B cell (primary cell): ENCODE measurements around the gene POLR1G. TPM values are rescaled to one million over a fixed set of nuclear protein-coding genes. Genes with fewer than 3 reads are reported as not detected.

ENCODE experiments used
- ATAC-seq: fragments of 200-7000 bp; cut with Tn5 transposase; one replicate; pipeline ENCODE4 v1.10.0; 2021; ENCODE audit warnings: low read depth, mild to moderate bottlenecking, moderate number of reproducible peaks, moderate library complexity
- CTCF ChIA-PET: fragments of 350-600 bp; sonication (Branson Sonifier 250); formaldehyde crosslinking; loops from one replicate; lab custom pipeline; 2021; ENCODE audit warnings: antibody characterized with exemption, inconsistent platforms; lab: Charles Lee
- POLR2A ChIA-PET: fragments of 350-600 bp; sonication (Branson Sonifier 250); formaldehyde crosslinking; loops from one replicate; lab custom pipeline; 2021; ENCODE audit warnings: antibody characterized with exemption; lab: Charles Lee
- DNase-seq: peaks from one replicate; pipeline ENCODE4 v3.0.0; 2013
- H2AFZ ChIP-seq: 2 replicates; pipeline ENCODE4 v1.6.1; 2012; ENCODE audit warnings: mild to moderate bottlenecking, low read depth, low read length; ENCODE audit not compliant: insufficient read depth, poor library complexity, severe bottlenecking
- H3K27ac ChIP-seq, 2 donors: 1 replicate in 1 of 2; 2 replicates in 1 of 2; pipeline ENCODE4 v1.5.1; 2012 to 2013; ENCODE audit warnings: low read length in 2 of 2, mild to moderate bottlenecking in 2 of 2, moderate library complexity in 1 of 2
- H3K27me3 ChIP-seq, 4 experiments: fragments of 200-600 bp in 1 of 4; sonication (generic) in 1 of 4; replicated peaks in 1 of 4; 1 replicate in 2 of 4; 2 replicates in 2 of 4; pipeline versions ENCODE4 v1.6.1 to v1.7.0; 2013 to 2016; ENCODE audit warnings: low read length in 3 of 4, mild to moderate bottlenecking in 2 of 4, mixed read lengths in 1 of 4, moderate library complexity in 1 of 4; ENCODE audit not compliant: insufficient read depth in 4 of 4, control insufficient read depth in 3 of 4; ENCODE audit errors: control extremely low read depth in 1 of 4
- H3K36me3 ChIP-seq, 2 experiments: replicated peaks in 1 of 2; 1 replicate in 1 of 2; 2 replicates in 1 of 2; pipeline versions ENCODE4 v1.6.1 to v1.7.1; 2013; ENCODE audit warnings: low read length in 1 of 2; ENCODE audit not compliant: insufficient read depth in 2 of 2, control insufficient read depth in 1 of 2; ENCODE audit errors: control extremely low read depth in 1 of 2, extremely low read depth in 1 of 2
- H3K4me1 ChIP-seq, 2 donors: fragments of 200-600 bp in 1 of 2; sonication (generic) in 1 of 2; 1 replicate in 1 of 2; 2 replicates in 1 of 2; pipeline versions ENCODE4 v1.5.1 to v1.6.1; 2013 to 2017; ENCODE audit warnings: low read length in 2 of 2; ENCODE audit not compliant: control insufficient read depth in 2 of 2, insufficient read depth in 2 of 2
- H3K4me2 ChIP-seq: replicated peaks from 2 replicates; pipeline ENCODE3; 2012; ENCODE audit warnings: mild to moderate bottlenecking, low read depth, low read length; ENCODE audit not compliant: poor library complexity, severe bottlenecking
- H3K4me3 ChIP-seq, 5 experiments: fragments of 200-600 bp in 1 of 5; sonication (generic) in 1 of 5; 1 replicate in 3 of 5; 2 replicates in 2 of 5; pipeline versions ENCODE4 v1.5.1 to v1.7.0; 2011 to 2016; ENCODE audit warnings: low read length in 4 of 5, mild to moderate bottlenecking in 4 of 5, low read depth in 2 of 5, control low read depth in 1 of 5, moderate library complexity in 1 of 5; ENCODE audit not compliant: insufficient read depth in 1 of 5; ENCODE audit errors: control extremely low read depth in 1 of 5, extremely low read depth in 1 of 5
- H3K79me2 ChIP-seq: fragments of 200-600 bp; sonication (generic); one replicate; pipeline ENCODE4 v1.6.0; 2016; ENCODE audit warnings: low read length; ENCODE audit not compliant: control insufficient read depth, insufficient read depth
- H3K9ac ChIP-seq: fragments of 200-600 bp; sonication (generic); 2 replicates; pipeline ENCODE4 v1.6.1; 2017; ENCODE audit warnings: mild to moderate bottlenecking, low read length, moderate library complexity
- H3K9me3 ChIP-seq, 3 donors: one replicate each; pipeline versions ENCODE4 v1.6.1 to v1.7.1; 2013; ENCODE audit warnings: low read length in 2 of 3; ENCODE audit not compliant: control insufficient read depth in 2 of 3, insufficient read depth in 1 of 3; ENCODE audit errors: control extremely low read depth in 1 of 3
- H4K20me1 ChIP-seq: 2 replicates; pipeline ENCODE4 v1.6.0; 2012; ENCODE audit warnings: mild to moderate bottlenecking, low read length; ENCODE audit not compliant: insufficient read depth, control insufficient read depth, poor library complexity, severe bottlenecking
- H3K27ac Mint-ChIP-seq: one replicate; pipeline ENCODE4 v1.8.0; 2021; ENCODE audit warnings: mixed read lengths
- H3K27me3 Mint-ChIP-seq: one replicate; pipeline ENCODE4 v1.8.0; 2021; ENCODE audit warnings: mixed read lengths
- H3K4me1 Mint-ChIP-seq: one replicate; pipeline ENCODE4 v1.8.0; 2021; ENCODE audit warnings: mixed read lengths
- H3K4me3 Mint-ChIP-seq: one replicate; pipeline ENCODE4 v1.8.0; 2021; ENCODE audit warnings: mixed read lengths
- H3K9me3 Mint-ChIP-seq: one replicate; pipeline ENCODE4 v1.8.0; 2022; ENCODE audit warnings: mixed read lengths; ENCODE audit not compliant: insufficient read depth
- EZH2 ChIP-seq: IDR thresholded peaks from 2 replicates; pipeline ENCODE4 v1.6.1; 2012; ENCODE audit warnings: borderline replicate concordance, low read depth, mild to moderate bottlenecking, moderate library complexity, low read length; ENCODE audit not compliant: insufficient read depth, poor library complexity, severe bottlenecking
- WGBS: methylation state at CpG from one replicate; pipeline ENCODE4 v1.1.5; 2013; ENCODE audit warnings: missing lambda C conversion rate; ENCODE audit not compliant: insufficient coverage; 5-methylcytosine and 5-hydroxymethylcytosine counted together
- intact Hi-C: fragments of 100-400 bp; cut with micrococcal nuclease; formaldehyde crosslinking; loops from one replicate; pipeline ENCODE4 v1.10.0; 2022
- polyA plus RNA-seq: library from polyadenylated mRNA; depleted of rRNA; stranded (reverse); fragments of >200 nt; gene quantifications from 2 replicates; pipeline ENCODE4 v1.2.3, GENCODE V29; 2012
- total RNA-seq, 2 donors: library from RNA; stranded (reverse); fragments of 120-200 nt in 1 of 2; gene quantifications; 1 replicate in 1 of 2; 2 replicates in 1 of 2; pipeline versions ENCODE4 v1.2.3 to v1.2.4, GENCODE V29; 2013 to 2022
- TF ChIP-seq, protein P1 (sequence below): fragments of 200-600 bp; IDR thresholded peaks from one replicate; pipeline ENCODE4 v1.8.0; 2022; ENCODE audit warnings: antibody characterized with exemption, mild to moderate bottlenecking

POLR1G gene
- total and polyA plus RNA-seq, 2 donors (not counting 1 experiment from before 2014, with no cell fraction given), result 2.1 to 4.3 TPM

DNA sequence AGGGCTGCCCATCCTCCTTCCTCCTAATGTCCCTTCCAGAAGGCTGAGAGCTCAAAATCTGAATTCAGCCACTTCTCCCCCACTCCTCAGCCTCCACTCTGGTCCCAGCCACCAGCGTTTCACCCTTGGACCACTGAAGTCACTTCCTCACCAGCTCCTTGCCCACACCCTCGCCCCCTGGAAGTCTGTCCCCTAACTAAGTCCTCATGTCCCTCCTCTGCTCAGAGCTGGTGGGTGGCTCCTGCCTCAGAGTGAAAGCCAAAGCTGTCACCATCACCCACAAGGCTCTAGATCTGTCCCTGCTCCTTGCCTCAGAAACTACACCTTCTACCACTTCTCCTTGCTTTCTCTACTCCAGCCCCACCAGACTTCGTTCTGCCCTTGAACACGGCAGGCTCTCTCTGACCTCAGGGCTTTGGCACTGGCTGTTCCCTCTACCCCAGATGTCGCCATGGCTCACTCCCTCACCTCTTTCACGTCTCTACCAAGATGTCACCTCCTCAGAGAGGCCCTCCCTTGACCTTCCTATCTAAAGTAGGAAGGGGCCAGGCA is 15.6 kb downstream of the POLR1G start:
- intact Hi-C loops, result loop anchor here (2.0 kb wide), 1 partner anchor 17 kb away; no protein-coding TSS in a partner anchor
- peaks cover 5% of the 10 kb centered on the region for H4K20me1 ChIP-seq
- DNase-seq (no peak), ATAC-seq (no peak)
- H3K79me2 ChIP-seq, result peaks cover 28% of the 10 kb centered on the region
- H3K36me3 ChIP-seq, result peaks cover 0 to 17% of the 10 kb centered on the region in 2 experiments
- WGBS, result 94% methylated on average over 5 of the region's 6 CpGs
- H3K4me2 ChIP-seq, result no peak overlapping the region
- peak overlapping the region in 1 of 2 donors; percentile 21 for H3K27ac ChIP-seq
- Mint-ChIP-seq H3K27me3 (peaks cover 2% of the 10 kb centered on the region), H3K4me1 (peaks cover 54% of the 10 kb centered on the region), H3K4me3 (peak overlapping the region; percentile 63), H3K9me3 (no peaks in the 10 kb centered on the region), H3K27ac (peak overlapping the region; percentile 57)
- H3K4me3 ChIP-seq, result no peak overlapping the region
- peaks cover 29 to 52% of the 10 kb centered on the region in 2 donors for H3K4me1 ChIP-seq
- peaks cover 0 to under 1% (median 0%) of the 10 kb centered on the region in 4 experiments for H3K27me3 ChIP-seq
- CTCF ChIA-PET, result interaction anchor here (0.7 to 1.4 kb wide), 4 partner anchors 18 to 256 kb away, joined by 3 to 6 read pairs (median 3); no protein-coding TSS in a partner anchor
- no peaks in the 10 kb centered on the region for H3K9me3 ChIP-seq
- no peak overlapping the region for H2AFZ ChIP-seq
- no peak for TF ChIP-seq EZH2
- TF ChIP-seq, protein P1, sequence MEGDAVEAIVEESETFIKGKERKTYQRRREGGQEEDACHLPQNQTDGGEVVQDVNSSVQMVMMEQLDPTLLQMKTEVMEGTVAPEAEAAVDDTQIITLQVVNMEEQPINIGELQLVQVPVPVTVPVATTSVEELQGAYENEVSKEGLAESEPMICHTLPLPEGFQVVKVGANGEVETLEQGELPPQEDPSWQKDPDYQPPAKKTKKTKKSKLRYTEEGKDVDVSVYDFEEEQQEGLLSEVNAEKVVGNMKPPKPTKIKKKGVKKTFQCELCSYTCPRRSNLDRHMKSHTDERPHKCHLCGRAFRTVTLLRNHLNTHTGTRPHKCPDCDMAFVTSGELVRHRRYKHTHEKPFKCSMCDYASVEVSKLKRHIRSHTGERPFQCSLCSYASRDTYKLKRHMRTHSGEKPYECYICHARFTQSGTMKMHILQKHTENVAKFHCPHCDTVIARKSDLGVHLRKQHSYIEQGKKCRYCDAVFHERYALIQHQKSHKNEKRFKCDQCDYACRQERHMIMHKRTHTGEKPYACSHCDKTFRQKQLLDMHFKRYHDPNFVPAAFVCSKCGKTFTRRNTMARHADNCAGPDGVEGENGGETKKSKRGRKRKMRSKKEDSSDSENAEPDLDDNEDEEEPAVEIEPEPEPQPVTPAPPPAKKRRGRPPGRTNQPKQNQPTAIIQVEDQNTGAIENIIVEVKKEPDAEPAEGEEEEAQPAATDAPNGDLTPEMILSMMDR, result no peak
- no peak overlapping the region for H3K9ac ChIP-seq
- POLR2A ChIA-PET, result no interaction called here

DNA sequence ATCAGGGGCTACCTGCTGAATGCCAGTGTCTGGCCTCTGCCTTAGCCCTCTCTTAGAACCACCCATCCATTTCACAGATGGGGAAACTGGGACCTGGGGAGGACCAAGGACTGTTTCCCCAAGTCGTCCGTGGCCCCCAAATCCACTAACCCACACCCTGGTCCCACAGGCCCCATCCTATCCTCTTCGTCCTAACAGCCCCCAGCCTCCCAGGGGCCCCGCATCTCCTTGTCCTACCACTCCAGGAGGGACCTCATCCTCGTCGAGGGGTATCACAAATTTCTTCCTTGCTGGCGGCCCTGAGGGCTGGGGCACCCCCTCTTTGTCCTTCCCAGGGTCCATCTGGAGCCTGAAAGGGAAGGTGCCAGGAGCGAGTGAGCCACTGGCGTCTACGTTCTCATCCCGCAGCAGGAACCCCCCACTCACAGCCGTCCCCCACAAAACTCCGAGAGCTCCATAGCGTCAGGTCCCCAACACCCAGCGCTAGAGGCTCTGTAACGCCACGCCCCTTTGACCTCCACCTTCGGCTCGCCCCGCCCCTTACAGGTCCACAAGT is 16.7 kb downstream of the POLR1G start:
- Histone ChIP-seq H2AFZ (peak overlapping the region; percentile 91), H3K27me3 (peaks cover 0 to 7% (median 2%) of the 10 kb centered on the region in 4 experiments), H3K9ac (peak overlapping the region; percentile 77), H3K79me2 (peaks cover 23% of the 10 kb centered on the region), H4K20me1 (peaks cover 5% of the 10 kb centered on the region), H3K9me3 (no peaks in the 10 kb centered on the region), H3K36me3 (peaks cover 0 to 14% of the 10 kb centered on the region in 2 experiments), H3K27ac (peak overlapping the region; percentile 64 to 73), H3K4me3 (peak overlapping the region in 4 of 5 experiments; percentile 69 to 77 (median 70)), H3K4me1 (peaks cover 33 to 62% of the 10 kb centered on the region in 2 donors), H3K4me2 (peak overlapping the region; percentile 88)
- WGBS, result 22% methylated on average over 19 of the region's 20 CpGs
- ATAC-seq (no peak), DNase-seq (no peak)
- ChIA-PET CTCF (interaction anchor here (1.1 to 2.8 kb wide), 4 partner anchors 16 to 138 kb away, joined by 3 to 17 read pairs (median 8); no protein-coding TSS in a partner anchor), POLR2A (interaction anchor here (0.5 kb wide), 1 partner anchor 45 kb away, joined by 4 read pairs; the partner anchor contains the start of gene FOSB)
- Mint-ChIP-seq H3K4me3 (peak overlapping the region; percentile 97), H3K27ac (peak overlapping the region; percentile 94), H3K9me3 (no peaks in the 10 kb centered on the region), H3K27me3 (peaks cover 8% of the 10 kb centered on the region), H3K4me1 (peaks cover 59% of the 10 kb centered on the region)
- intact Hi-C loops, result loop anchor here (1.0 to 2.0 kb wide), 2 partner anchors 16 to 17 kb away; partner anchors contain the start of gene POLR1G
- TF ChIP-seq, protein P1, result no peak
- TF ChIP-seq EZH2, result no peak
